HG03457 (cell line): ENCODE measurements around the gene SFTPA1.
"Not testable (repeated sequence)": the region's sequence is repeated elsewhere in the genome, so short reads cannot be mapped to it uniquely, and the experiment has no call there.

ENCODE experiments used
- ATAC-seq: cut with Tn5 transposase; IDR thresholded peaks from one replicate; pipeline ENCODE4 v1.9.1; 2021; ENCODE audit warnings: moderate number of reproducible peaks; ENCODE audit not compliant: unreplicated experiment

Gene SFTPA1

GRCh38 chr10:79610601-79611191 is at the start of gene SFTPA1:
SFTPA1 (plus strand) TSS chr10:79610939; CDS start chr10:79611826, 887 bp downstream.
- no peak for ATAC-seq

GRCh38 chr10:79561257-79561656 is 49.5 kb upstream of the SFTPA1 start:
- no peak for ATAC-seq

- ATAC-seq = no peak
These were observed 48.5 kb upstream of the SFTPA1 start for GRCh38 chr10:79562135-79562756.

GRCh38 chr10:79563426-79563825 is 47.3 kb upstream of the SFTPA1 start:
- no peak for ATAC-seq

- not testable (repeated sequence) for ATAC-seq
These were observed 40.1 kb upstream of the SFTPA1 start for GRCh38 chr10:79570624-79571023.

GRCh38 chr10:79579361-79579760 is 31.4 kb upstream of the SFTPA1 start:
- ATAC-seq = no peak

- ATAC-seq = no peak
These were observed 29.7 kb upstream of the SFTPA1 start for GRCh38 chr10:79581044-79581443.

GRCh38 chr10:79582096-79582495 is 28.6 kb upstream of the SFTPA1 start:
- ATAC-seq = no peak

- not testable (repeated sequence) for ATAC-seq
These were observed 27.8 kb upstream of the SFTPA1 start for GRCh38 chr10:79582954-79583353.

GRCh38 chr10:79583488-79584024 is 27.2 kb upstream of the SFTPA1 start:
- ATAC-seq = no peak

GRCh38 chr10:79585870-79586527 is 24.7 kb upstream of the SFTPA1 start:
- ATAC-seq = no peak

GRCh38 chr10:79586933-79587332 is 23.8 kb upstream of the SFTPA1 start:
- ATAC-seq = no peak

GRCh38 chr10:79588800-79589199 is 21.9 kb upstream of the SFTPA1 start:
- no peak for ATAC-seq

- ATAC-seq = no peak
These were observed 17.4 kb upstream of the SFTPA1 start for GRCh38 chr10:79593377-79593776.

GRCh38 chr10:79594565-79594964 is 16.2 kb upstream of the SFTPA1 start:
- ATAC-seq = not testable (repeated sequence)

- ATAC-seq = no peak
These were observed 15.2 kb upstream of the SFTPA1 start for GRCh38 chr10:79595510-79595909.

- not testable (repeated sequence) for ATAC-seq
These were observed 11.1 kb upstream of the SFTPA1 start for GRCh38 chr10:79599644-79600043.

GRCh38 chr10:79601939-79602338 is 8.8 kb upstream of the SFTPA1 start:
- no peak for ATAC-seq

GRCh38 chr10:79602953-79603352 is 7.8 kb upstream of the SFTPA1 start:
- no peak for ATAC-seq

- no peak for ATAC-seq
These were observed 6.4 kb upstream of the SFTPA1 start for GRCh38 chr10:79604294-79604693.

GRCh38 chr10:79605308-79605707 is 5.4 kb upstream of the SFTPA1 start:
- ATAC-seq = no peak
